Astrocyte of the spinal cord (primary cell): ENCODE data around the gene ERC2.

ENCODE experiments used
- DNase-seq: peaks from one replicate; pipeline ENCODE4 v3.0.0; 2011; ENCODE audit warnings: low read depth, low spot score
- H3K4me3 ChIP-seq: 2 replicates; pipeline ENCODE4 v1.5.1; 2011; ENCODE audit warnings: low read depth, mild to moderate bottlenecking, low read length, moderate library complexity
- CTCF ChIP-seq: IDR thresholded peaks from 2 replicates; pipeline ENCODE4 v1.5.1; 2012; ENCODE audit warnings: low read depth, mild to moderate bottlenecking, low read length, inconsistent platforms
- in situ Hi-C: cut with HindIII; loops from 2 replicates; pipeline ENCODE4 v1.10.0; 2017; ENCODE audit warnings: low sequenced_read_pairs

ERC2 gene

DNA sequence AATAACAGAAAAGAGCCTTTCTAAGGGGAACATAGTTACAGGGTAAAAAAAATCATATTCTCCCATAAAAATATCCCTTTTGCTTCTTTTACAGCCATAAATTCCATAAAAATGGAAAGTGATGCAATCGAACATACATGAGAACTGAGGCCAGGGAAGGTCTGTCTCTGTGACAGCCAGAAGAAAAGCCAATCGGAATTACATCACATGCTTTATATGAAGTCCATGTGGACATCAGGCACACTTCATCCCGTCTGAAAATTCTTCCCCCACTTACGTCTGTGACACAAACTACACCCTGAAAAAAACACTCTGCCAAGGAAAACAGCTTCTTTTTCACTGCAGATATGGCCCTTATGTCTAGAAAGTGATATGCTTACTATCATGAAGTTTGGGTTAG lies 323.5 kb downstream of the ERC2 start:
- no peak overlapping the region for H3K4me3 ChIP-seq
- no peak for TF ChIP-seq CTCF
- DNase-seq = no peak
- in situ Hi-C loops = no loop called here

DNA sequence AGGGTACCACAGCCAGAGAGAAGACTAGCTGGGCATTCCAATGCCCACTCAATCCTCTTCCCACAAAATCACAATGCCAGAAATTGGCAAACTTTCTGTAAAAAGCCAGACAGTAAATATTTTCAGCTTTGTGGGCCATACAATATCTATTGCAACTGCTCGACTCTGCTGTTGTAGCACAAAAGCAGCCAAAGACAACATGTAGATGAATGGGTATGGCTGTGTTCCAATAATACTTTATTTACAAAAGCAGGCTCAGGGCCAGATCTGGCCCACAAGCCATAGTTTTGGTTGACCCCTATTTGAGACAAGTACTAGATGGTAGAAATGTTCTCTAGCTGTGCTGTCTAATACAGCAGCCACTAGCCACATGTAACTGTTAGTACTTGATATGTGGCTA lies 330.9 kb downstream of the ERC2 start:
- no peak overlapping the region for H3K4me3 ChIP-seq
- DNase-seq = peak; percentile 93
- TF ChIP-seq CTCF = no peak
- in situ Hi-C loops = no loop called here

GRCh38 chr3:56136514-56136913 lies 331.8 kb downstream of the ERC2 start:
- in situ Hi-C loops = no loop called here
- H3K4me3 ChIP-seq = no peak overlapping the region
- no peak for DNase-seq
- TF ChIP-seq CTCF = no peak

DNA sequence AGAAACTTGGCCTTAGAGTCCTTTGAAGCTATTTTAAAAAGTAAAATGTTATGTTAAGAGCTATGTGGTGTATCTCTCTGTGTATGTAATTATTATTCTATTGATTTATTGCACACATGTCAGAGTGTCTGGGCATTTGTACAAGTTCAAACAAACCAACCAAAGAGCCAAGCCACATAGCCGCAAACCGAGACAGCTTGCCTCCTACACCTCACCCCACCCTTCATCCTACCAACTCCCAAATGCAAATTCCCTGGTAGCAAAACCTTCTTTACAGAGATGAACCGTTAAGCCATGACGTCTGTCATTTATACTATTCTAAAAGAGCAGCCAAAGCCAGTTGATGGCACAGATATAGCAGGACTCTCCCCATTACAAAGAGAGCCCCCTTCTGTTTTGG lies 332.3 kb downstream of the ERC2 start:
- no peak overlapping the region for H3K4me3 ChIP-seq
- DNase-seq = peak; percentile 18
- TF ChIP-seq CTCF = no peak
- in situ Hi-C loops = no loop called here

DNA sequence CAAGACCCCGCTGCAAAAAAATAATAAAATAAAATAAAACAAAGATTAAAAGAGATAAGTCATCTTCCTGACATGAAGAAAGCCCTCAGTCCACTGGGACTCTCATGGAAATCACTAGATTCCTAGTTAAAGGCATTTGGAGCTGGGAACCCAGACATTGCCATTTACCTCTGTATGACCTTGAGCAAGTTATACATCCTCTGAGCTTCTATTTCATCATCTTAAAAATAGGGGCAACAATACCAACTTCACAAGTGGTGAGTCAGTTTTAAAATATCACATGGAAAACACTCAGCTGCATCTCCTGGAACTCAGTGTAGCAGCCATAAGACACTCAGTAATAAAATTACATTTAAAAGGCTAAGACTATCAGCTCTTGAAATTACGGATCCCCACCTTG lies 334.8 kb downstream of the ERC2 start:
- H3K4me3 ChIP-seq = no peak overlapping the region
- TF ChIP-seq CTCF = no peak
- in situ Hi-C loops = no loop called here
- peak; percentile 74 for DNase-seq

- TF ChIP-seq CTCF = no peak
- no peak overlapping the region for H3K4me3 ChIP-seq
- no peak for DNase-seq
- in situ Hi-C loops = no loop called here
Measured at GRCh38 chr3:56132762-56133161, 335.5 kb downstream of the ERC2 start.

- H3K4me3 ChIP-seq = no peak overlapping the region
- in situ Hi-C loops = no loop called here
- TF ChIP-seq CTCF = no peak
- DNase-seq = peak; percentile 94
Measured at GRCh38 chr3:56131974-56132590, 336.2 kb downstream of the ERC2 start.
